Kidney (tissue), 14 donors: ENCODE data around the gene RALY. TPM values are rescaled to one million over a fixed set of nuclear protein-coding genes. Genes with fewer than 3 reads are reported as not detected.

Source experiments
- DNase-seq, 5 donors: peaks; one replicate each; pipeline ENCODE4 v3.0.0-alpha.2; 2013 to 2020
- FAIRE-seq: peaks from 2 replicates; lab custom pipeline; 2012; peaks lifted over from hg19 to GRCh38; lab: Jason Lieb, UNC
- H3K27ac ChIP-seq, 2 donors: one replicate each; pipeline ENCODE4 v1.7.0; 2013; ENCODE audit warnings: low read depth in 2 of 2, low read length in 2 of 2, inconsistent platforms in 1 of 2
- H3K27me3 ChIP-seq: one replicate; pipeline ENCODE4 v1.7.1; 2013; ENCODE audit warnings: low read length, inconsistent platforms; ENCODE audit not compliant: control insufficient read depth, insufficient read depth
- H3K36me3 ChIP-seq, 3 donors: one replicate each; pipeline versions ENCODE4 v1.7.0 to v1.7.1; 2013; ENCODE audit warnings: low read length in 3 of 3, control low read depth in 1 of 3, inconsistent platforms in 1 of 3; ENCODE audit not compliant: insufficient read depth in 3 of 3, control insufficient read depth in 2 of 3
- H3K4me1 ChIP-seq, 3 donors: one replicate each; pipeline versions ENCODE4 v1.7.0 to v1.7.1; 2013; ENCODE audit warnings: low read length in 3 of 3, inconsistent platforms in 1 of 3, low read depth in 1 of 3; ENCODE audit not compliant: control insufficient read depth in 2 of 3, insufficient read depth in 2 of 3
- H3K4me3 ChIP-seq, 3 donors: one replicate each; pipeline versions ENCODE4 v1.7.0 to v1.8.1; 2013; ENCODE audit warnings: low read length in 3 of 3, control low read depth in 1 of 3, inconsistent platforms in 1 of 3
- H3K9ac ChIP-seq, 3 donors: one replicate each; pipeline versions ENCODE4 v1.7.0 to v1.7.1; 2013; ENCODE audit warnings: low read length in 3 of 3, control low read depth in 1 of 3, inconsistent platforms in 1 of 3
- H3K9me3 ChIP-seq, 3 donors: one replicate each; pipeline versions ENCODE4 v1.7.0 to v1.7.1; 2013; ENCODE audit warnings: low read length in 3 of 3, control low read depth in 1 of 3, inconsistent platforms in 1 of 3; ENCODE audit not compliant: control insufficient read depth in 2 of 3, insufficient read depth in 1 of 3
- intact Hi-C: fragments of 100-400 bp; cut with DNase I; formaldehyde crosslinking; loops from one replicate; pipeline ENCODE4 v1.11.1; 2022
- polyA plus RNA-seq: library from polyadenylated mRNA; stranded (reverse); fragments of 350-450 nt; fragmentation: Illumina TruSeq; extraction: RNeasy Lipid Tissue Mini Kit (QIAGEN cat#74804); gene quantifications from one replicate; pipeline ENCODE4 v1.2.3, GENCODE V29; 2014; ENCODE audit warnings: low read depth, low replicate concordance; ENCODE audit not compliant: insufficient read depth
- total RNA-seq: library from RNA; stranded (reverse); fragmentation: NEBNext Ultra II Directional; extraction: Animal tissue kit (Norgen Biotek cat#: 25700); gene quantifications from one replicate; pipeline ENCODE4 v1.2.1, GENCODE V29; 2021
- TF ChIP-seq, protein P1 (sequence below): IDR thresholded peaks from 3 replicates; pipeline ENCODE4 v1.5.1; 2012; ENCODE audit warnings: mild to moderate bottlenecking, moderate library complexity, borderline replicate concordance; ENCODE audit not compliant: insufficient read depth; ENCODE audit errors: extremely low read depth
- donor health status: control.
- donor health status: control.
- donor health status: control.
- donor health status: control.
- donor health status: control.
- donor health status: DM: yes; HTN: yes; CAD: no.
- donor health status: Normal renal cell carcinoma (clear cell type).

Gene RALY
- total and polyA plus RNA-seq, 2 donors from 2014 or later: 119 to 138 TPM

DNA sequence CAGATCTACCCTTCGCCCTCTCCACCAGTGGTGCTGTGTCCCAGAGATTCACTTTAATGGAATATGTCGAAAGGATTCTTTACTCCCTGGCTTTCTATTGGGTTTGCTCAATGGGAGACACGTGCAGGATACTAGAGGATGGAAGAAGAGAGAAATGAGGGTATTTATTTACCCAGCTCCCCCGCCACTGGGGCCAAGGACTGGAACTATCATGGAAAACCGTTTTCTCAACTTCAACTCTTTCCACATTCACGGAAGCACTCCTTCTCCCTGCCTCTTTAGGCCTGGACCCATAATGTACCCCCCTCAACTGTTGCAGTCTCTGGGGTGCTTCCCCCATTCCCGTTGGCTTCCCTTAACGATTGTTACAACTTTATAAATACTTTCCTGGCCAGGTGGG, 26.6 kb upstream of the RALY start:
- no peaks in the 10 kb centered on the region for H3K27me3 ChIP-seq
- TF ChIP-seq, protein P1, sequence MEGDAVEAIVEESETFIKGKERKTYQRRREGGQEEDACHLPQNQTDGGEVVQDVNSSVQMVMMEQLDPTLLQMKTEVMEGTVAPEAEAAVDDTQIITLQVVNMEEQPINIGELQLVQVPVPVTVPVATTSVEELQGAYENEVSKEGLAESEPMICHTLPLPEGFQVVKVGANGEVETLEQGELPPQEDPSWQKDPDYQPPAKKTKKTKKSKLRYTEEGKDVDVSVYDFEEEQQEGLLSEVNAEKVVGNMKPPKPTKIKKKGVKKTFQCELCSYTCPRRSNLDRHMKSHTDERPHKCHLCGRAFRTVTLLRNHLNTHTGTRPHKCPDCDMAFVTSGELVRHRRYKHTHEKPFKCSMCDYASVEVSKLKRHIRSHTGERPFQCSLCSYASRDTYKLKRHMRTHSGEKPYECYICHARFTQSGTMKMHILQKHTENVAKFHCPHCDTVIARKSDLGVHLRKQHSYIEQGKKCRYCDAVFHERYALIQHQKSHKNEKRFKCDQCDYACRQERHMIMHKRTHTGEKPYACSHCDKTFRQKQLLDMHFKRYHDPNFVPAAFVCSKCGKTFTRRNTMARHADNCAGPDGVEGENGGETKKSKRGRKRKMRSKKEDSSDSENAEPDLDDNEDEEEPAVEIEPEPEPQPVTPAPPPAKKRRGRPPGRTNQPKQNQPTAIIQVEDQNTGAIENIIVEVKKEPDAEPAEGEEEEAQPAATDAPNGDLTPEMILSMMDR: no peak
- no peak for FAIRE-seq
- no peaks in the 10 kb centered on the region for H3K4me1 ChIP-seq
- H3K9ac ChIP-seq: no peak overlapping the region
- no peak for DNase-seq
- intact Hi-C loops: no loop called here
- H3K36me3 ChIP-seq: no peaks in the 10 kb centered on the region
- no peak overlapping the region for H3K4me3 ChIP-seq
- H3K9me3 ChIP-seq: no peaks in the 10 kb centered on the region
- no peak overlapping the region for H3K27ac ChIP-seq

DNA sequence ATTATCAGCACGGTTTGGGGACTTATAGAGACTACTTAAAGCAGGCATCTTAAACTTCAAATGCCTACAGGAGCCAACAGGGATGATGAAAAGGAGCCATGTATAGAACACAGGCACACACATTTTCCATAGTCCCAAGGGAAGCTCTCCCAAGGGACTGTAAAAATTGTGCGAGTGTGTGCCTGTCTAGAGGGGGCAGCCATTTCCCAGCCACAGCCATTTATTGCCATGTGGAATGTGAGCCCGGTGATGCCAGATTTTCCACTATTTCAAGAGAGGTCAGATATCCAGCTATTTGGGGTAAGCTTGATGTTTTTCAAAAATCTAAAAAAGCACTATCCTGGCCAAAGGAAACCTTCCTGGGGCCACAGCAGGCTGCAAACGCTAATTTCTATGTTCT, 24.1 kb upstream of the RALY start:
- Histone ChIP-seq H3K27ac (no peak overlapping the region), H3K4me1 (no peaks in the 10 kb centered on the region), H3K36me3 (no peaks in the 10 kb centered on the region), H3K9ac (no peak overlapping the region), H3K4me3 (no peak overlapping the region), H3K27me3 (no peaks in the 10 kb centered on the region), H3K9me3 (no peaks in the 10 kb centered on the region)
- intact Hi-C loops: no loop called here
- TF ChIP-seq, protein P1: no peak
- no peak for DNase-seq
- FAIRE-seq: no peak

DNA sequence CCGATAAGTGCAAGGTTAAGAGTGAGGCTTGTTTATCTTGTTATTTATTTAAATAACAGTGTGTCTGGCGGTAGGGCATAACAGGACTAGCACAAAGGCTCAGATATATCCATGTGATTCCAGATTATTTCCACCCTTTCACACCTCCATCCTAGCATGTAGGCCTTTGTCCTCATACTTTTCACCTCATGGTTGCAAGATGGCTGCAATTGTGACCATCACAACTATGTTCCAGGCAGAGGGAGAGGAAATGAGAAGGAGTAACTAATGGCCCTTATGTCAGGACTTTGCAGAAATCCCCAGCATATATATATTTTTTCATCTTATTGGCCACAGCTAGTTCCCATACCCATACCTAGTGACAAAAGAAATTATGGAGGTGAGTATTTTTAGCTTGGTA, 23.5 kb upstream of the RALY start:
- no peak for FAIRE-seq
- intact Hi-C loops: no loop called here
- Histone ChIP-seq H3K4me1 (no peaks in the 10 kb centered on the region), H3K9me3 (no peaks in the 10 kb centered on the region), H3K36me3 (no peaks in the 10 kb centered on the region), H3K9ac (no peak overlapping the region), H3K27me3 (no peaks in the 10 kb centered on the region), H3K4me3 (no peak overlapping the region), H3K27ac (no peak overlapping the region)
- no peak for DNase-seq
- TF ChIP-seq, protein P1: no peak
